ENCODE results near the gene GNAI3.

The GNAI3 gene

GRCh38 chr1:109500941-109501381, 47.5 kb upstream of the GNAI3 start:
- Histone ChIP-seq H3K27me3 (ENCODE audit: insufficient read depth, low read length) (no peaks in the 10 kb centered on the region), H2AFZ (ENCODE audit: low read length) (no peak overlapping the region), H3F3A (ENCODE audit: insufficient read depth, low read length) (no peaks in the 10 kb centered on the region), H3K79me2 (ENCODE audit: insufficient read depth, low read length) (no peaks in the 10 kb centered on the region), H3K4me2 (ENCODE audit: low read length) (no peak overlapping the region), H3K9me2 (ENCODE audit: low read depth, low read length) (no peaks in the 10 kb centered on the region), H3K36me3 (ENCODE audit: insufficient read depth, low read length) (peaks cover 13% of the 10 kb centered on the region; the same call in 1 of the 2 replicates), H3K27ac (ENCODE audit: low read depth, low read length, poor library complexity, severe bottlenecking) (no peak overlapping the region), H3K4me1 (ENCODE audit: insufficient read depth, low read length, severe bottlenecking) (peaks cover 12% of the 10 kb centered on the region), H3K4me3 (ENCODE audit: low read depth, low read length, poor library complexity, severe bottlenecking) (no peak overlapping the region), H4K20me1 (ENCODE audit: insufficient read depth, low read length) (no peaks in the 10 kb centered on the region), H3K9me3 (ENCODE audit: low read length) (no peaks in the 10 kb centered on the region), H3K9ac (ENCODE audit: low read length) (no peak overlapping the region)
- TF ChIP-seq CTCF (IDR thresholded peaks at IDR 0.05; ENCODE audit: low read length) (no peak), EZH2 (IDR thresholded peaks at IDR 0.05; ENCODE audit: borderline replicate concordance, low read length) (no peak)

- H2AFZ ChIP-seq (ENCODE audit: low read length): no peak overlapping the region
- no peaks in the 10 kb centered on the region for H3K27me3 ChIP-seq (ENCODE audit: insufficient read depth, low read length)
- no peaks in the 10 kb centered on the region for H3K9me3 ChIP-seq (ENCODE audit: low read length)
- H3K4me2 ChIP-seq (ENCODE audit: low read length): no peak overlapping the region
- no peaks in the 10 kb centered on the region for H4K20me1 ChIP-seq (ENCODE audit: insufficient read depth, low read length)
- H3K36me3 ChIP-seq (ENCODE audit: insufficient read depth, low read length): peaks cover 7% of the 10 kb centered on the region; the same call in 1 of the 2 replicates
- H3K79me2 ChIP-seq (ENCODE audit: insufficient read depth, low read length): no peaks in the 10 kb centered on the region
- no peak overlapping the region for H3K9ac ChIP-seq (ENCODE audit: low read length)
- H3K27ac ChIP-seq (ENCODE audit: low read depth, low read length, poor library complexity, severe bottlenecking): peak overlapping the region; percentile 34
- no peaks in the 10 kb centered on the region for H3F3A ChIP-seq (ENCODE audit: insufficient read depth, low read length)
- TF ChIP-seq EZH2 (IDR thresholded peaks at IDR 0.05; ENCODE audit: borderline replicate concordance, low read length) (no peak), CTCF (IDR thresholded peaks at IDR 0.05; ENCODE audit: low read length) (no peak)
- no peak overlapping the region for H3K4me3 ChIP-seq (ENCODE audit: low read depth, low read length, poor library complexity, severe bottlenecking)
- peaks cover 12% of the 10 kb centered on the region for H3K4me1 ChIP-seq (ENCODE audit: insufficient read depth, low read length, severe bottlenecking)
- no peaks in the 10 kb centered on the region for H3K9me2 ChIP-seq (ENCODE audit: low read depth, low read length)
These were observed 46.6 kb upstream of the GNAI3 start for GRCh38 chr1:109501644-109502363.

GRCh38 chr1:109502364-109502851, 46.0 kb upstream of the GNAI3 start:
- no peaks in the 10 kb centered on the region for H4K20me1 ChIP-seq (ENCODE audit: insufficient read depth, low read length)
- H3K9ac ChIP-seq (ENCODE audit: low read length): no peak overlapping the region
- no peaks in the 10 kb centered on the region for H3F3A ChIP-seq (ENCODE audit: insufficient read depth, low read length)
- H3K27ac ChIP-seq (ENCODE audit: low read depth, low read length, poor library complexity, severe bottlenecking): peak overlapping the region; percentile 34
- no peaks in the 10 kb centered on the region for H3K79me2 ChIP-seq (ENCODE audit: insufficient read depth, low read length)
- no peaks in the 10 kb centered on the region for H3K9me2 ChIP-seq (ENCODE audit: low read depth, low read length)
- TF ChIP-seq EZH2 (IDR thresholded peaks at IDR 0.05; ENCODE audit: borderline replicate concordance, low read length) (no peak), CTCF (IDR thresholded peaks at IDR 0.05; ENCODE audit: low read length) (no peak)
- no peak overlapping the region for H2AFZ ChIP-seq (ENCODE audit: low read length)
- H3K36me3 ChIP-seq (ENCODE audit: insufficient read depth, low read length): peaks cover 7% of the 10 kb centered on the region; the same call in 1 of the 2 replicates
- no peak overlapping the region for H3K4me2 ChIP-seq (ENCODE audit: low read length)
- H3K9me3 ChIP-seq (ENCODE audit: low read length): no peaks in the 10 kb centered on the region
- peaks cover 12% of the 10 kb centered on the region for H3K4me1 ChIP-seq (ENCODE audit: insufficient read depth, low read length, severe bottlenecking)
- no peak overlapping the region for H3K4me3 ChIP-seq (ENCODE audit: low read depth, low read length, poor library complexity, severe bottlenecking)
- H3K27me3 ChIP-seq (ENCODE audit: insufficient read depth, low read length): no peaks in the 10 kb centered on the region
